ENCODE measurements around the gene KREMEN1. TPM values are rescaled to one million over a fixed set of nuclear protein-coding genes. Genes with fewer than 3 reads are reported as not detected.

Gene KREMEN1
- total RNA-seq, 2 donors from 2014 or later: 39.7 to 44.7 TPM

DNA sequence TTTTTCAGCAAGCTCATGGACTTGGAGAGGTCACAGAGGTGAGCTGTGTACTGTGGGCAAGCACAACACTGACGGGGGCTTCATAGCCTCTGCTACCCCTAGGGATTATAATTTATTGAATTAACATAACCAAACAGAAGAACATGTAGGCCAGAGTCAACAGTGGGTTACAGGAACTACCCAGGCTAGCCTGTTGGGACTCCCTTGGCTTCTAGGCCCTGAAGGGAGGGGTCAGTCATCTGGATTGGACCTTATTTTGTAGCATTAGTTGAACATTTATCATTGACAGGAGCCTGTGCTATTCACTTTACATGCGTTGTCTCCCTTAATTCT lies 56.9 kb downstream of the KREMEN1 start:
- peak overlapping the region; percentile 56 to 81 for H3K27ac ChIP-seq
- peaks cover 14% of the 10 kb centered on the region for H3K36me3 ChIP-seq
- H3K4me1 ChIP-seq: peaks cover 3 to 20% of the 10 kb centered on the region in 2 donors
- H3K27me3 ChIP-seq: no peaks in the 10 kb centered on the region
- H3K4me3 ChIP-seq: no peak overlapping the region
- peak; percentile 43 for DNase-seq (ENCODE audit: low spot score)
- TF ChIP-seq, protein P1, sequence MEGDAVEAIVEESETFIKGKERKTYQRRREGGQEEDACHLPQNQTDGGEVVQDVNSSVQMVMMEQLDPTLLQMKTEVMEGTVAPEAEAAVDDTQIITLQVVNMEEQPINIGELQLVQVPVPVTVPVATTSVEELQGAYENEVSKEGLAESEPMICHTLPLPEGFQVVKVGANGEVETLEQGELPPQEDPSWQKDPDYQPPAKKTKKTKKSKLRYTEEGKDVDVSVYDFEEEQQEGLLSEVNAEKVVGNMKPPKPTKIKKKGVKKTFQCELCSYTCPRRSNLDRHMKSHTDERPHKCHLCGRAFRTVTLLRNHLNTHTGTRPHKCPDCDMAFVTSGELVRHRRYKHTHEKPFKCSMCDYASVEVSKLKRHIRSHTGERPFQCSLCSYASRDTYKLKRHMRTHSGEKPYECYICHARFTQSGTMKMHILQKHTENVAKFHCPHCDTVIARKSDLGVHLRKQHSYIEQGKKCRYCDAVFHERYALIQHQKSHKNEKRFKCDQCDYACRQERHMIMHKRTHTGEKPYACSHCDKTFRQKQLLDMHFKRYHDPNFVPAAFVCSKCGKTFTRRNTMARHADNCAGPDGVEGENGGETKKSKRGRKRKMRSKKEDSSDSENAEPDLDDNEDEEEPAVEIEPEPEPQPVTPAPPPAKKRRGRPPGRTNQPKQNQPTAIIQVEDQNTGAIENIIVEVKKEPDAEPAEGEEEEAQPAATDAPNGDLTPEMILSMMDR (IDR thresholded peaks at IDR 0.05): no peak
- H3K9me3 ChIP-seq: no peaks in the 10 kb centered on the region

DNA sequence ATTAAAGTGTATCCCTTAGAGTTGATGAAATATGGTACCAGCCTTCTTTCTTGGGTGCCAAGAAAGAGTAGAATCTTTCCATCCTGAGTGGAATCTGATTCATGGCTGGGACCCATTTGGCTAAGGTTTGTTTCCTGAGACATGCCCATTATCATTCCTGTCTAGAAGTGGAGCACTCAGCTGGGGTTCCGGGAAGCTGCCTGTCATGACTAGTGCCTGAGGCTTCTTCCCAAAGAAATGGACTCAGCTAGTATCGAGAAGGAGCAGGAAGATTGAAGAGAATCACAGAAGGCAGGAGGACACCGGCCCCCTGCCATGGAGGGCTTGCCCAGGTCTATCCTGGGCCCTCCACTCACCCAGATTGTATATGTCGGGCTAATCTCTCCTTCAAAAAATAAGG lies 57.6 kb downstream of the KREMEN1 start:
- TF ChIP-seq, protein P1 (IDR thresholded peaks at IDR 0.05): no peak
- H3K4me3 ChIP-seq: no peak overlapping the region
- H3K27ac ChIP-seq: peak overlapping the region in 1 of 2 donors; percentile 81
- no peaks in the 10 kb centered on the region for H3K27me3 ChIP-seq
- H3K4me1 ChIP-seq: peaks cover 3 to 20% of the 10 kb centered on the region in 2 donors
- peak; percentile 44 for DNase-seq (ENCODE audit: low spot score)
- H3K36me3 ChIP-seq: peaks cover 15% of the 10 kb centered on the region
- H3K9me3 ChIP-seq: no peaks in the 10 kb centered on the region

DNA sequence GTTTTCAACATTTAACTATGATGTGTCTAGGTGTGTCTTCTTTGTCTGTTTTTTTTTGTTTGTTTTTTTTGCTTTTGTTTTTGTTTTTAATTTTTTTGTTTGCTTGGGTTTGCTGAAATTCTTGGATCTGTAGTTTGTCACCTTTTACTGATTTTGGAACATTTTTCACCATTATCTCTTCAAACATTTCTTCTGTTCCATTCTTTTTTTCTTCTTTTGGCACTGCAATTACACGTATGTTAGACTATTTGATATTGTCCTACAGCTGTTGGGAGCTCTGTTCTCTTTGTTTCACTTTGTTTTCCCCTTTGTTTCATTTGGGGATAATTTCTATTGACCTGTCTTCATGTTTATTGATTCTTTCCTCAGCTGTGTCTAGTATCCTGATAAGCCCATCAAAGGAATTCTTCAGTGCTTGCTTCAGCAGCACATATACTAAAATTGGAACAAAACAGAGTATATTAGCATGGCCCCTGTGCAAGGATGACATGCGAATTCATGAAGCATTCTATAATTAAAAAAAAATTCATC lies 60.8 kb downstream of the KREMEN1 start:
- Histone ChIP-seq H3K27me3 (no peaks in the 10 kb centered on the region), H3K9me3 (no peaks in the 10 kb centered on the region), H3K4me1 (peaks cover 3 to 15% of the 10 kb centered on the region in 2 donors), H3K27ac (no peak overlapping the region), H3K4me3 (no peak overlapping the region), H3K36me3 (peaks cover 26% of the 10 kb centered on the region)
- DNase-seq (ENCODE audit: low spot score): no peak
- TF ChIP-seq, protein P1 (IDR thresholded peaks at IDR 0.05): no peak

DNA sequence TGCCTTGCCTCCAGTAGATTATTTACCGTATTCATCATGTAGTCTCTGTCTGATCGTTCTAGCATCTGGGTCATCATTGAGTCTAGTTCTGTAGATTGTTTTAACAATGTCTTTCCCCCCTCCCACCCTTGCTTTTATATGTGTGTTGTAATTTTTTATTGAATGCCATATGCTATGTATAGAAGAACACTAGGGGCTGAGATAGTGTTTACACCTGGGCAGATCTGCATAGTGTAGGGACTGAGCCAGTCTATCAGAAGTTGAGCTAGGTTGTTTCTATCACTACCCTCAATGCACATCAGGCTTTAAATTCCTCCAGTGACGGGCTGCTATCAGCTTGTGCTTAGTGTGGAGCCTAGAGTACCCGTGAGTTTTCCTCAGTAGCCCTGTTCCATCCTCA lies 61.6 kb downstream of the KREMEN1 start:
- Histone ChIP-seq H3K36me3 (peaks cover 34% of the 10 kb centered on the region), H3K27me3 (no peaks in the 10 kb centered on the region), H3K9me3 (no peaks in the 10 kb centered on the region), H3K4me3 (no peak overlapping the region), H3K4me1 (peaks cover 3 to 7% of the 10 kb centered on the region in 2 donors), H3K27ac (no peak overlapping the region)
- DNase-seq (ENCODE audit: low spot score): no peak
- TF ChIP-seq, protein P1 (IDR thresholded peaks at IDR 0.05): no peak

DNA sequence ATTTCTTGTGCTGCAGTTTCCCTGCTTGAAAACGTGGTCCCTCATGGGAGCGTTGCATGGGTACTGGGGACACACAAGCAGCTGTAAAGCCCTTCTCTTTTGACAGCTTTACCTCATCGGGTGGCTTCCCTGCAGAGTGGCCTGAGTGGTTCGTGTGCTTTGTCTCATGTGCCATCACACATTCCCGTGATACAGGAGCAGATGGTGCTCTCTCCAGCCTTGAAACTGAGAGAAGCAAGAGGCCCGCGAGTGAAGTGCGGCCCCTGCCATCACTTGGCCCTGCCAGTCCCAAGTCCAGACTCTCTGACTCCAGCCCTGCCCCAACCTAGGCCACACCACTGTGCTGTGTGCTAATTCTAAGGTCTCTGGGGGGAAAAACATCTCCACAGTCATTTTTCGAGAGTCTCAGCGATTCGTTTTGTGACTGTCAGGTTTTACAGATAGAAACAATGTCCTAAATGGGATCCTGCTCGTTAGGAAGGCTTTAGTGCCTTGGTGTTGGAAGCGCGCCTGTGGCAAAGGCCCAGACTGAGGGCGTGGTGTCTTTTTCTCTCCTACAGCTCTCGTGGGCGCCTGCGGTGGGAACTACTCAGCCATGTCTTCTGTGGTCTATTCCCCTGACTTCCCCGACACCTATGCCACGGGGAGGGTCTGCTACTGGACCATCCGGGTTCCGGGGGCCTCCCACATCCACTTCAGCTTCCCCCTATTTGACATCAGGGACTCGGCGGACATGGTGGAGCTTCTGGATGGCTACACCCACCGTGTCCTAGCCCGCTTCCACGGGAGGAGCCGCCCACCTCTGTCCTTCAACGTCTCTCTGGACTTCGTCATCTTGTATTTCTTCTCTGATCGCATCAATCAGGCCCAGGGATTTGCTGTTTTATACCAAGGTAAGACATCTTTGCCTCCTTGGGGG lies 64.2 kb downstream of the KREMEN1 start:
- Histone ChIP-seq H3K4me1 (no peaks in the 10 kb centered on the region), H3K36me3 (peaks cover 47% of the 10 kb centered on the region)

More for the DNA sequence above, 64.2 kb downstream of the KREMEN1 start:
- H3K27ac ChIP-seq: no peak overlapping the region
- DNase-seq (ENCODE audit: low spot score): no peak
- TF ChIP-seq, protein P1 (IDR thresholded peaks at IDR 0.05): no peak
- H3K27me3 ChIP-seq: no peaks in the 10 kb centered on the region
- H3K4me3 ChIP-seq: no peak overlapping the region
- no peaks in the 10 kb centered on the region for H3K9me3 ChIP-seq

Data from right atrium auricular region (tissue), 2 donors.